ENCODE data around the gene PITPNC1.

DNA sequence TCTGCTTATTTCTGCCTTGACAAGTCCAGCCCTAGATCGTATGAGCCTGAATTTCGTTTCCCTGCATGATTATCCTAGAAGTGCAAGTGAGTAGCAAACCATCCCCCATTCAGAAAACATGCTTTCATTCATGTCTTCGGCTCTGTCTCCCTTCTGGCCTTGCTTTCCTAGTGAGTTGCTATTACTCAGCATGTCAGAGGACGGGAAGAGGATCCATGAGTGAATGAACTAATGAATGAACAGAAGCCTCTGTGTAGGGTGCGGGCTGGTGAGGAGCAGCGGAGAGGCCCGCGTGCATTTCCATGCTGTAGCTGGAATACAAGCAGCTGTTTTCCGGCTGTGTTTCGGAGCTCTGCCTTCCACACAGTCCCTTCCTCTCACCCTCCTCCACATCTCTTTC, 184.9 kb downstream of the PITPNC1 start:
- TF ChIP-seq, protein P1, sequence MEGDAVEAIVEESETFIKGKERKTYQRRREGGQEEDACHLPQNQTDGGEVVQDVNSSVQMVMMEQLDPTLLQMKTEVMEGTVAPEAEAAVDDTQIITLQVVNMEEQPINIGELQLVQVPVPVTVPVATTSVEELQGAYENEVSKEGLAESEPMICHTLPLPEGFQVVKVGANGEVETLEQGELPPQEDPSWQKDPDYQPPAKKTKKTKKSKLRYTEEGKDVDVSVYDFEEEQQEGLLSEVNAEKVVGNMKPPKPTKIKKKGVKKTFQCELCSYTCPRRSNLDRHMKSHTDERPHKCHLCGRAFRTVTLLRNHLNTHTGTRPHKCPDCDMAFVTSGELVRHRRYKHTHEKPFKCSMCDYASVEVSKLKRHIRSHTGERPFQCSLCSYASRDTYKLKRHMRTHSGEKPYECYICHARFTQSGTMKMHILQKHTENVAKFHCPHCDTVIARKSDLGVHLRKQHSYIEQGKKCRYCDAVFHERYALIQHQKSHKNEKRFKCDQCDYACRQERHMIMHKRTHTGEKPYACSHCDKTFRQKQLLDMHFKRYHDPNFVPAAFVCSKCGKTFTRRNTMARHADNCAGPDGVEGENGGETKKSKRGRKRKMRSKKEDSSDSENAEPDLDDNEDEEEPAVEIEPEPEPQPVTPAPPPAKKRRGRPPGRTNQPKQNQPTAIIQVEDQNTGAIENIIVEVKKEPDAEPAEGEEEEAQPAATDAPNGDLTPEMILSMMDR (IDR thresholded peaks at IDR 0.05), result no peak
- TF ChIP-seq ZFX (IDR thresholded peaks at IDR 0.05; ENCODE audit: borderline replicate concordance), result no peak
